Measurements from ENCODE around the gene PKHD1.
"Not testable (repeated sequence)": the region's sequence is repeated elsewhere in the genome, so short reads cannot be mapped to it uniquely, and the experiment has no call there.

The PKHD1 gene

DNA sequence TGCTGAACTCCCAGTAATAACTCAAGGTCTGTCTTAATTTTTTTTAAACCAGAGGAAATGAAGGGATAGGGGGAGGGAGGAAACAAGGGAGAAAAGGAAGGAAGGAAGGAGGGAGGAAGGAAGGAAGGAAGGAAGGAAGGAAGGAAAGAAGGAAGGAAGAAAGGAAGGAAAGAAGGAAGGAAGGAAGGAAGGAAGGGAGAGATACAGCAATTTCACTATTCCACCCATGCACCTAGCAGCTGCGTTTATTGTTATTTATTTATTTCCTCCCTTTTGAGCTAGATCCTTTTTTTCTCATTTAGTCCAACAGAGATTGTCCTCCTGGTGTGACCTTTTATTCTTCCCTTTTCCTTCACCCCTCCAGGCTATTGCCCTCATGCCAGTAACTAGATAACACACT, 97.6 kb downstream of the PKHD1 start:
- DNase-seq: no peak

- DNase-seq: no peak
These were observed 100.5 kb downstream of the PKHD1 start for GRCh38 chr6:51986864-51987263.

DNA sequence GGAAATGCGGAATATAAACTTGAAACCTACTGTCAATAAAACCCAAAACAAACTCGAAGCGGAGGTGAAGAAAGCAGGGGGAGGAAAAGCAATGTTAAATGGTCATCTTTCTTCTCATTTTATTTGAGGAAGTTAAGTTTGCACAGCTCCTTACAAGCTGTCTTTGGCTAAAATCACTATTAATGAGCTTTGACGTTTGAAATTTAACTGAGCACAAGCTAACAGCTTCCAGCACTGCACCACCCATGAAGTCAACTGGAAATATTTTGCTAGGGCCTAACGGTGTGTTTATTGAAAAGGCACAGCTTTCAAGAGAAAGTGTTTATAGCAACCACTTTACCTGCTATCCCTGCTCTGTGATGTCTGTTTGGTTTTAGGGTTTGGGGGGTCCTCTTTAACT, 103.8 kb downstream of the PKHD1 start:
- DNase-seq: no peak

GRCh38 chr6:51982695-51983094, 104.7 kb downstream of the PKHD1 start:
- DNase-seq: not testable (repeated sequence)

GRCh38 chr6:51976374-51976773, 111.0 kb downstream of the PKHD1 start:
- no peak for DNase-seq

DNA sequence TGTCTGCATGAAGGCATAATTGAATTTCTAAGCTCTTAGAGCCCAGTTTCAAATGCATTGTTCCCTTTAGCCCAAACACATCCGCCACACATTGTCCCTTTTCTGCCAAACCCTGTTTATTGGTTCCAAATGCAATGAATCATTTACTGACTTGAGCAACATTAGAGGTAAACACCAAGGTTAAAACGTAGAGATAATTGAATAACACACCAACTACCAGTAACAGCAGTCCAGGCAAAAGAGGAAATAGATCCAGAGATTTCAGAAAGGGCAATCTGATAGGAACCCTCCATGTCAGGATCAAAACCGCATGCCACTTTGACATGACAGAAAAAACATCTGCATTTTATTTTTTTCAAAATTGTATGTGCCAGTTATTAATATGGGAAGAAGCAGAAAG, 114.8 kb downstream of the PKHD1 start:
- no peak for DNase-seq

DNA sequence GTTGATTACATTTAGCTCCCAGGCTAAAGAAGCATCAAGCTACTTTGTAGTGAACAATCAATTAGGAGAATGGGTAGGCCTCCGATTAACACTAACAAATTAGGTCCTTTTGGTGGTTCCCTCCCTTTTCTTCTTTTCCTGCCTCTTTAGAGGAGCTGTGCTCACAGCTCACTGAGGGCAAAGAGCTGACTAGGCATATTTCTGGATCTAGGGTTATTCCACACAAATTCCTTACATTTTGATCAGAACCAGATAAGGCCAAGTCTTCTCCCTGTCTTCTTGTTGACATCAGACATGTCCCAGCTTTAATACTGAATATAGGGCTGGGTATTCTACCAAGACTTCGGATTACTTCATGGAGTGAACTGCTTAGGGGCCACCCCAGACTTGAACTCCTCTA, 119.1 kb downstream of the PKHD1 start:
- DNase-seq: no peak

GRCh38 chr6:51965222-51965801, 122.1 kb downstream of the PKHD1 start:
- DNase-seq: no peak

GRCh38 chr6:51963980-51964379, 123.4 kb downstream of the PKHD1 start:
- no peak for DNase-seq

DNA sequence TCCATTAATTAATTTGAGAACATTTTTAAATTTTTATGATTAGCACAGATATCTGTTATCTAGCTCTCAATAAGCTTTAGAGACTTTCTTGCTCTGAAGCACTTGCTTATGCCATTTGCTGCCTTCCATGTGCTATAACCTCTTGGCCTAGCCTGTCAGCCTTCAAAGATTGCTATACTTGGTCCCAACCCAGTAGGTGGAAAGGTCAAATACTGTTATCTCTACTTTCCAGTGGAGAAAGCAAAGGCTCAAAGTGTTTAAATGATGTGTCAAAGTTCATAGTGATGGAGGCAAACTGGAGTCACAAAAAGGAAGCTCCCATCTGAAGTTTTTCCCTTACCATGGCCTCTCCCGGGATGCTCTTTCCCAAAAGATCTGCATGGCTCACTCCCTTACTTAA, 125.1 kb downstream of the PKHD1 start:
- DNase-seq: no peak

- DNase-seq: no peak
These were observed 127.0 kb downstream of the PKHD1 start for GRCh38 chr6:51960419-51960818.

DNA sequence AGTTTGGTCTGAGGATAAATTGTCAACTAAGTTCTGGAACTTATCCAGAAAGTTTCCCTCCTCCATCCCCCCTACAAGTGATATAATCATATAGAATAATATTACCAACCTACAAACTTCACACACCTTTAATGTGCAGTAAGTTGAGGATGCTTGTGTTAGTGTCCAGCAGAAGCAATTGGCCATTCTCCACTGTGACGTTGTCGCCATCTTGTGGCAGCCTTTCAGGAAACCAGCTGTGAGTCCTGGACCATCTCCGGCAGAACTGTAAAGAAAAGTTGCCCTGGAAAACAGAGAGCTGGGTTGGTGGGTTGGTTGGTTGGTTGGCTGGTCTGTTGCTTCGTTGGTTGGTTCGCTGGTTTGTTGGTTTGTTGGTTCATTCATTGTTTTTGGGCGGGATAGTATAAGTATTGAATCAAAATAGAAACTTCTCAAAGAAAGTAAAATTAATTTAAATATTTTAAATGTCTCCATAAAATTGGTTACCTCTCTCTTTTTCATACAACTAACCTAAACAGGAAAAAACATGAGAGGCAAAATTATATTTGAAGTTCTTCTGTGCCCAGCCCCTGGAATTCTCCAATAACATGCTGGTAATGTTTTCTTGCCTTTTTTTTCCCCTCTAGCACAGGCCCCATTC, 127.5 kb downstream of the PKHD1 start:
- peak in 44 of 51 donors; percentile 1 to 75 (median 31) for DNase-seq

DNA sequence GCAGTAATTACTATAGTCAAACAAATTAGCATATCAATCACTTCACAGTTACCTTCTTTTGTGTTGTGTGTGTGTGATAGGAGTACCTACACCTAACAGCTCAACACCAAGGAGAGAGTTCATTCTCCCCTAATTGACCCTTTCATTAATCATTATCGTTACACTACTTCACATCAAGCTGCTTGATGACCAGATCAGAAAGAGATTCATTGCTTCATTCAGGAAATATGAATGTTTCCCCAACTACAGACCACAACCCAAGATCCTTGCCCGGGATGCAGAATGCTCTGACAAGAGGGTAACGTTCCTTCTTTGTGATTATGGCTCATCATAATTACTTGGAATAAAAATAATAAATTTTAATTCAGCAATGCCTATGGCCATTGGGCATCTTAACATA, 132.7 kb downstream of the PKHD1 start:
- no peak for DNase-seq

GRCh38 chr6:51953246-51953645, 134.2 kb downstream of the PKHD1 start:
- DNase-seq: no peak

GRCh38 chr6:51951924-51952323, 135.5 kb downstream of the PKHD1 start:
- DNase-seq: no peak

DNA sequence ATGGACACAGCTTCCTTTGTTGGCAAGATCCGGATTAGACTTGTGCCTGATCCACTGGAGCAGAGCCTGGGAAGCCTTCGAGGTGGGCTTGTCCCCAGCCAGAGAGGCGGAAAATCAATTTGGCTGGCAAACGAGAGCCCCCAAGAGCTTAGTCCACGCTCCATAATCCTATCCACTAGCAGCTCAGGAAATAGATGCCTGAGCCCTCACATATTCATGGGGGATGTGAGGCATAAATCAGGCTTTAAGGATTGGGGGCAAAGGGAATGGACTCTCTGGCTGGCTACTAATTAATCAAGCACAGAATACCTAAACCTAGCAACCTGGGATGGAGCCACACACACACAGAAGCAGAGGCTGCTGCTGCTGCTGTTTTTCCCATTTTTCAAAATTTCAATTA, 137.9 kb downstream of the PKHD1 start:
- no peak for DNase-seq

DNA sequence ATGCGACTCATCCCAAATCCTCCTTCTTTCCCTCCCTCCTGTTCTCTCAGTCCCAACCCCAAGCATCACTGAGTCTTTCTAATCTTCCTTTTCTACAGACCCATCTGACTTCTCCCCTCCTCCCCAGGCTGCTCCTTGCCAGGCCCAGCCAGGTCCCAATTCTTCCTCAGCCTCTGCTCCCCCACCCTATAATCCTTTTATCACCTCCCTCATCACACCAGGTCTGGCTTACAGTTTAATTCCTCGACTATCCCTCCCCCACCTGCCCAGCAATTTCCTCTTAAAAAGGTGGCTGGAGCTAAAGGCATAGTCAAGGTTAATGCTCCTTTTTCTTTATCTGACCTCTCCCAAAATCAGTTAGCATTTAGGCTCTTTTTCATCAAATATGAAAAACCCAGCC, 147.7 kb downstream of the PKHD1 start:
- not testable (repeated sequence) for DNase-seq

DNA sequence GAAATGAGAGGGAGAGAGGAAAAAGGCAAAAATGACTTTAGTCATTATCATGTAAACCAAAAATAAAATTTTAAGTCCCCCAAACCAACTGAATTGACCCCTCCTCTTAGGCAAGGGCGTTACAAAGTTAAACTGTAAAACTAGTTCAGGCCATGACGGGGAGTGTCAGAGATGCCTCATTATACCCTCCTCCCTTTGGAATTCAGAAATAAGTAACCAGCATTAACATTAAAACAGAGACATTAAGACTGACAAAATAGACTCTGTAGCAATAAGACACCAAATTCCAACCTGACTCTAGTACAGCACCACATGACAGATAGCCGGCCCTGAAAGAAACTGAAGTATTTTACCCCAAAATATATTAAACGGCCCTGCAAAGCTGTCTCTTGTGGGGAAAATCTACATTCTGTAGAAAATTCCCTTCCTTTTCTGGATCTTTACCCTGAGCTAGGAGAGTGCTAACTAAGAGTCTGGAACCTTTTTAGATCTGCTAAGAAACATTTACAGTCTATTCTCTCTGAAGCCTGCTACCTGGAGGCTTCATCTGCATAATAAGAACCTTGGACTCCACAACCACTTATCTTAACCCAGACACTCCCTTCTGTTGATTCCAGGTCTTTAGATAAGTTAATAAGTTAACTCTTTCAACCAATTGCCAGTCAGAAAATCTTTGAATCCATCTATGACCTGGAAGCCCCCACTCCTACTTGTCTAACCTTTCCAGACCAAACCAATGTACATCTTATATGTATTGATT, 150.7 kb downstream of the PKHD1 start:
- DNase-seq: no peak

DNA sequence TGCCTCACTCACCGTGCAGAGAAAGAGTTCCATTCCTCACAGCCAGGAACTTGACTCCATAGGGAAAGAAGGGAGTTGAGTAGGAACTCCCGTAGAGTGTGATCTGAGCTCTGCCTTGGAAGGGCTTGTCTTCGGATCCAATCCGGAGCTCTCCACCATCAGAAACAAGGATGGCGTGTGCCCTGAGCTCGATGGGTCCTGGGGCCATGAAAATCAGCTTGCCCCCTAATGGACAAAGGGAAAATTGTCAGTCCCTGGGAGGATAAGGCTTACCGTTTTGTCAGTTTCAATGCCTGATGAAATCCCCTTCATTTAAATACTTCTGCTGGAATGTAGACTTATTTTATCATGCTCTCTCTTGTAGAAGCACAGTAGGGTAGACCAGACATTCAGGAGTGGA, 153.3 kb downstream of the PKHD1 start:
- DNase-seq: no peak

GRCh38 chr6:51932956-51933355, 154.5 kb downstream of the PKHD1 start:
- peak in 1 of 51 donors; percentile 3 for DNase-seq

DNA sequence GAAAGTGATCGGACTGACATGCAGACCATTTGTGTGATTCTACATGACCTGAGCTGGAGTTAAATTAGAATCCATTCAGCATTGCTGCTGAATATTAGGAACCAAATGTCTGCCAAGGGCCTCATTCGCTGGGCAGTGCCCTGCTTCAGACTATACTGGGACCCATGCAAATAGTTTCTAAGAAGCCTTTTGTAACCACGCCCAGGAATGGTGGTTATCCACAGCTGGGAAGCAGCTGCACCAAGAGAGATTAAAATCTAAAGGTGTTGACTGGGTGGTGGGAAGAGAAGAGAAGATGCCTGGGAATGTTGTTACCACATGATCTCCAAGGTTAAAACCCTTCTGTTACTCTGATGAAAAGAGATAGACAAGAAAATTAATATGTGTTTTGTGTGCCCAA, 156.8 kb downstream of the PKHD1 start:
- DNase-seq: no peak

GRCh38 chr6:51929934-51930574, 157.4 kb downstream of the PKHD1 start:
- DNase-seq: no peak

GRCh38 chr6:51928320-51928719, 159.1 kb downstream of the PKHD1 start:
- no peak for DNase-seq
